Fibroblast of skin of back (primary cell): ENCODE measurements around the gene PHETA1.
"Not testable (repeated sequence)": the region's sequence is repeated elsewhere in the genome, so short reads cannot be mapped to it uniquely, and the experiment has no call there.

ENCODE experiments used
- DNase-seq: peaks from one replicate; pipeline ENCODE4 v3.0.0-alpha.2; 2013

The PHETA1 gene

GRCh38 chr12:111347891-111348644, 20.8 kb downstream of the PHETA1 start:
- no peak for DNase-seq

GRCh38 chr12:111344254-111344875, 24.5 kb downstream of the PHETA1 start:
- no peak for DNase-seq

GRCh38 chr12:111343181-111343580, 25.7 kb downstream of the PHETA1 start:
- no peak for DNase-seq

GRCh38 chr12:111342376-111342775, 26.5 kb downstream of the PHETA1 start:
- DNase-seq, result no peak

- no peak for DNase-seq
These were observed 27.3 kb downstream of the PHETA1 start for GRCh38 chr12:111341426-111342065.

GRCh38 chr12:111340680-111341079, 28.2 kb downstream of the PHETA1 start:
- not testable (repeated sequence) for DNase-seq

GRCh38 chr12:111340231-111340630, 28.7 kb downstream of the PHETA1 start:
- DNase-seq, result no peak

- DNase-seq, result no peak
These were observed 29.5 kb downstream of the PHETA1 start for GRCh38 chr12:111339321-111339938.

- DNase-seq, result no peak
These were observed 30.8 kb downstream of the PHETA1 start for GRCh38 chr12:111338096-111338495.

- no peak for DNase-seq
These were observed 31.5 kb downstream of the PHETA1 start for GRCh38 chr12:111337371-111337770.

GRCh38 chr12:111336411-111336810, 32.5 kb downstream of the PHETA1 start:
- DNase-seq, result not testable (repeated sequence)

- DNase-seq, result no peak
These were observed 33.1 kb downstream of the PHETA1 start for GRCh38 chr12:111335811-111336210.

- not testable (repeated sequence) for DNase-seq
These were observed 33.6 kb downstream of the PHETA1 start for GRCh38 chr12:111335301-111335700.

GRCh38 chr12:111334393-111334915, 34.4 kb downstream of the PHETA1 start:
- no peak for DNase-seq

GRCh38 chr12:111330800-111331752, 37.8 kb downstream of the PHETA1 start:
- peak; percentile 58 for DNase-seq

- DNase-seq, result no peak
These were observed 40.8 kb downstream of the PHETA1 start for GRCh38 chr12:111328138-111328537.

GRCh38 chr12:111327474-111327873, 41.4 kb downstream of the PHETA1 start:
- no peak for DNase-seq

- DNase-seq, result no peak
These were observed 46.3 kb downstream of the PHETA1 start for GRCh38 chr12:111322336-111323250.

- DNase-seq, result no peak
These were observed 47.6 kb downstream of the PHETA1 start for GRCh38 chr12:111321317-111321716.

- DNase-seq, result no peak
These were observed 48.4 kb downstream of the PHETA1 start for GRCh38 chr12:111320258-111321050.
